Duodenal mucosa (tissue), 2 donors: Measurements from ENCODE around the gene CD2.

ENCODE experiments used
- H3K27ac ChIP-seq: one replicate; pipeline ENCODE4 v1.7.0; 2013; ENCODE audit warnings: low read depth, low read length
- H3K27me3 ChIP-seq, 2 donors: one replicate each; pipeline ENCODE4 v1.7.0; 2013; ENCODE audit warnings: low read length in 2 of 2, control low read depth in 1 of 2; ENCODE audit not compliant: insufficient read depth in 2 of 2, control insufficient read depth in 1 of 2
- H3K36me3 ChIP-seq, 2 donors: one replicate each; pipeline ENCODE4 v1.7.0; 2013; ENCODE audit warnings: low read length in 2 of 2, control low read depth in 1 of 2; ENCODE audit not compliant: insufficient read depth in 2 of 2, control insufficient read depth in 1 of 2
- H3K4me1 ChIP-seq, 2 donors: one replicate each; pipeline ENCODE4 v1.7.0; 2013; ENCODE audit warnings: low read length in 2 of 2, control low read depth in 1 of 2; ENCODE audit not compliant: insufficient read depth in 2 of 2, control insufficient read depth in 1 of 2
- H3K4me3 ChIP-seq, 2 donors: one replicate each; pipeline ENCODE4 v1.7.0; 2013; ENCODE audit warnings: low read length in 2 of 2, low read depth in 1 of 2
- H3K9ac ChIP-seq, 2 donors: one replicate each; pipeline ENCODE4 v1.7.0; 2013; ENCODE audit warnings: low read length in 2 of 2, low read depth in 1 of 2
- H3K9me3 ChIP-seq, 2 donors: one replicate each; pipeline ENCODE4 v1.7.0; 2013; ENCODE audit warnings: low read length in 2 of 2, control low read depth in 1 of 2; ENCODE audit not compliant: control insufficient read depth in 1 of 2

Gene CD2

GRCh38 chr1:116814926-116815723, 60.9 kb downstream of the CD2 start:
- peaks cover 3 to 4% of the 10 kb centered on the region in 2 donors for H3K9me3 ChIP-seq
- no peak overlapping the region for H3K27ac ChIP-seq
- no peak overlapping the region for H3K9ac ChIP-seq
- H3K27me3 ChIP-seq: no peaks in the 10 kb centered on the region
- no peaks in the 10 kb centered on the region for H3K36me3 ChIP-seq
- H3K4me1 ChIP-seq: no peaks in the 10 kb centered on the region
- H3K4me3 ChIP-seq: no peak overlapping the region

- H3K27ac ChIP-seq: no peak overlapping the region
- peaks cover 1 to 2% of the 10 kb centered on the region in 2 donors for H3K9me3 ChIP-seq
- H3K4me1 ChIP-seq: no peaks in the 10 kb centered on the region
- no peaks in the 10 kb centered on the region for H3K27me3 ChIP-seq
- no peak overlapping the region for H3K9ac ChIP-seq
- no peaks in the 10 kb centered on the region for H3K36me3 ChIP-seq
- H3K4me3 ChIP-seq: no peak overlapping the region
Observed at GRCh38 chr1:116817582-116818064, 63.4 kb downstream of the CD2 start.
